HG02588 (cell line): ENCODE measurements around the gene CCDC33.

ENCODE experiments used
- ATAC-seq: cut with Tn5 transposase; IDR thresholded peaks from one replicate; pipeline ENCODE4 v1.9.1; 2021; ENCODE audit warnings: mild to moderate bottlenecking, moderate library complexity; ENCODE audit not compliant: unreplicated experiment

The CCDC33 gene

DNA sequence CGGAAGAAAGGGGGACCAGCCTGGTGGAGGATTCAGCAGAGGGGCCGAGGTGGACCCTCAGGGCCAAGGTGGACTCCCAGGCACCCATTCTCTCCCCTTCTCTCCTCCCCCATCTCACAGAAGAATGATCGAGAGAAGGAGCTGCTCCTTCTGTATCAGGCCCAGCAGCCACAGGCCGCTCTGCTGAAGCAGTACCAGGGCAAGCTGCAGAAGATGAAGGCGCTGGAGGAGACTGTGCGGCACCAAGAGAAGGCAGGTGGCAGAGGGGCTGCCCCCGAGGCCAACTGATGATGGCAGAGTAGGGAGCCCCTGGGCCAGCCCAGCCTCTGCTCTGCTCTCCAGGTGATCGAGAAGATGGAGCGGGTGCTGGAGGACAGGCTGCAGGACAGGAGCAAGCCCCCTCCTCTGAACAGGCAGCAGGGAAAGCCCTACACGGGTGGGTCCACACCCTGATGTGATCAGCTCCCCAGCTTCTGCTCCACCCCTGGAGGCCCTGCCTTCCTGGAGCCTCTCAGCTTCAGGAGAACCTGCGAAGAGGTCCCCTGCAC, 94.8 kb downstream of the CCDC33 start:
- ATAC-seq = no peak

DNA sequence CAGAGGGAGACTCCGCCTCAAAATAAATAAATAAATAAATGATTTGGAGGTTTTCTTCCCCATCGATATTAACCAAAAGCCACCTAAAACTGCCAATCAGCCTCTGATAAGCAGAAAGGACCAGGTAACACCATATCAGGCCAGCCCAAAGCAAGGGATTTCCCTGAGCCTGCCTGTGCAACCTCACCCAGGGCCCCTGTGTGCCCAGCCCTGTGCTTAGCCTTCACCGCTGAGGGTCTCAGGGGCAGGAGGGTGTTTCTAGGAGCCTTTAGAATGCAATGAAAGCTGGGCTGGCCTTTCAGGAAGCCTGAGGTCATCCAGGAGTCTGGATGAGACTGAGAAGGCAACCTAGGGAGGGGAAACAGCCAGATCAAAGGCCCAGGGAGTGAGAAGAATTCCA, 95.9 kb downstream of the CCDC33 start:
- ATAC-seq = no peak

DNA sequence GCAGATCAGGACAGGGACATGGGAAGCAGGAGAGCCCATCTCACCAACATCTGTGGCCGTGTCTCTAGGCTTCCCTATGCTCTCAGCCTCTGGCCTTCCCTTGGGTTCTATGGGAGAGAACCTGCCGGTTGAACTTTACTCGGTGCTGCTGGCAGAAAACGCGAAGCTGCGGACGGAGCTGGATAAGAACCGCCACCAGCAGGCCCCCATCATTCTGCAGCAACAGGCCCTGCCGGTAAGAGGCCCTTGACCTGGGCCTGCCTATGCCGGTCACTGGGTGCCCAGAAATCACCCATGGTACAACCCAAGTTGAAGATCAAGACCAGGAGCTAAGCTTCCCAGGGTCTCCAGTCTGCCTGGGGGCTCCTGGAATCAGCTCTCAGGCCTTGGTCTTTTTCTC, 96.5 kb downstream of the CCDC33 start:
- no peak for ATAC-seq

DNA sequence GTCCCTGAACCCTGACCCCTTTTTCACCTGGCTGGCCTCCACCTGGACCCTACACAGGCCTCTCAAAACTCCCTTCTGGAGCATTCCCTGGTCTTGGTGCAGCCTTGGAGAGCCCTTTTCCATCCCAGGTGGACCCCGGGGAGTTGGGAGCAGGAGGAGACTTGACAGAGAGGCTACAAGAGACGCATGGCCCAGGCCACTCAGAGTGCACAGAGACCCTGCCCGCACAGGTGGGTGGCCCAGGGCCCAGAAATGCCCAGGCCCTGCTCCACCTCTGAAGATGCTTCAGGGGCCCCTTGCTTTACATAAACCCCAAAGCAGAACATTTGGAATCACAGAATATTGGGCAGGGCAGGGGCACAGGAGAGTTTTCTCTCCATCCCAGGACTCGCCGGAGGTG, 97.0 kb downstream of the CCDC33 start:
- ATAC-seq = no peak

DNA sequence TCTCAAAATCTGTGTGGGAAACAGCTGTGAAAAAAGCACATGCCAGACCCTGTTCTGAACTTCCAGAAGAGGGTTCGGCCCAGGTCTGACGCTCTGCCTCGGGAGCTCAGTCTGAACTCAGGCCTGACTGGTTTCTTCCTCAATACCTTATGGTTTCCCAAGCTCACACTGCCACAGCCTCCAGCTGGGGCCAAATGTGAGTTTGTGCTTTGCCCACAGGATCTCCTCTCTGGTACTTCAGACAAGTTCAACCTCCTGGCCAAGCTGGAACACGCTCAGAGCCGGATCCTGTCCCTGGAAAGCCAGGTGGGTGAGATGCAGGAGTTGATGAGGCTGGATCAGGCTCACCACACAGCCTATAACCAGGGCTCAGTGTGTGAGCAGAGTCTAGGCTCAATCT, 97.5 kb downstream of the CCDC33 start:
- no peak for ATAC-seq

DNA sequence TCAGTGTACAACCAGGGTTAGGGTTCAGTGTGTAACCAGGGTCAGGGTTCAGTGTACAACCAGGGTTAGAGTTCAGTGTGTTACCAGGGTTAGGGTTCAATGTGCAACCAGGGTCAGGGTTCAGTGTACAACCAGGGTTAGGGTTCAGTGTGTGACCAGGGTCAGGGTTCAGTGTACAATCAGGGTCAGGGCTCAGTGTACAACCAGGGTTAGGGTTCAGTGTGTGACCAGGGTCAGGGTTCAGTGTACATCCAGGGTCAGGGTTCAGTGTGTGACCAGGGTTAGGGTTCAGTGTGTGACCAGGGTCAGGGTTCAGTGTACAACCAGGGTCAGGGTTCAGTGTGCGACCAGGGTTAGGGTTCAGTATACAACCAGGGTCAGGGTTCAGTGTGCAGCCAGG, 98.0 kb downstream of the CCDC33 start:
- no peak for ATAC-seq

DNA sequence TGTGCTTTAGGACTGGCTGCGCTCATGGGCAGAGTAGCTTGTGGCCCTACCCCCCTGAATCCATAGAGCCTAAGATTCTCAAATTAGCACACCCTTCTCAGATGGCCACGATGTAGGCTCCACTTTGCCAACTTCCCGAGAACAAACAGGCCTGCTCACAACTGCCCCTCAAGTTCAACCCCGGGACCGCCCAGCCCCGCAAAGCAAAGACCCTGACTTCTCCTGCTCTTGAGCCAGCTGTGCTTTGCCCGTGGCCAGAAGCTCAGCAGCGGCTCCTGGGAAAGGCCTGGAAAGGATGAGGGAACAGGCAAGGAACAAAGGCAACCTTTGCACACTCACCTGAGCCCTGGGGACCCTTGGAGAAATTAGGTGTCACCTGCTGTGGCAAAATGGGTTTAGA, 99.3 kb downstream of the CCDC33 start:
- ATAC-seq = no peak

DNA sequence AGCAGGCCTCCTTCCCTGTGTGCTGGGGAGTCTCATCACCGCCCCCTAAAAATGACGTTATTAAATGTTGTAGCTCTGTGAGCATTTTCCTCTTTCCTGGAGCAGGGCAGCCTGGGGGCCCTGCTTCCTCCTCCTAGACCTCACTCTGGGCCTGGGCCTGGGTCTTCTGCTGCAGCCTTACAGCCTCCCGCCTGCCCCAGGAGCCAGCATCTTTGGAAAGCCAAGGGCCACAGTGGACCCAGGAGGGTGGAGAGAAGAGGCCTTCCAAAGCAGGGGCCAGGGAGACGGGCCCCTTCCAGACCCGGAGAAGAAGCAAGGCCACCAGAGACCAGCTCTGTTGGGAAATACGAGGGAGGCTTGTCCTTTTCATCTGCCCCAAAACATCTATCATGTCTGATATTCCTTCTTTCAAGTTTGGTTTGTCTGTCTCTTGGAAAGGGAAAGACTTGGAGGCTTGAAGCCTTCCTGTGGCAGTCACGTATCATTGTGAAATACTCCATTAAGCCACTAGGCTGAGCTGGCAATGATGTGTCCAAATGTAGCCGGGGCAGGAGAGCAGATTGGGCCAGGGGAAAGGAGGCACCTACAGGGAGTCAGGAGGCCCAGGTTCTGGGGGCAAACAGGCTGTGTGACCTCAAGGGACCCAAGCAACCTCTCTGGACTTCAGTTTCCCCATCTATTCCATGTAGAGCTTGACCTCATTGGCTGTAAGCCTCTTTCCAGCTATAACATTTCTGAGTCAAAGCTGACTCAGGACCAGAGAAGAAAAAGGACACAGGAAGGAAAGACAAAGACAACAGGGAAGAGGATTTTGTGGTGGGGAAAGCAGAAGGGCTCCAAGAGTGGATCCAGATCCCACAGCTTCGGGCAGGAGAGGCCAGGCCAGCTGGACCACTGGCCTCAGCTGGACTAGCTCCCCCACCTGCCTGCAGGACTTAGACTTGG, 100.2 kb downstream of the CCDC33 start:
- no peak for ATAC-seq

DNA sequence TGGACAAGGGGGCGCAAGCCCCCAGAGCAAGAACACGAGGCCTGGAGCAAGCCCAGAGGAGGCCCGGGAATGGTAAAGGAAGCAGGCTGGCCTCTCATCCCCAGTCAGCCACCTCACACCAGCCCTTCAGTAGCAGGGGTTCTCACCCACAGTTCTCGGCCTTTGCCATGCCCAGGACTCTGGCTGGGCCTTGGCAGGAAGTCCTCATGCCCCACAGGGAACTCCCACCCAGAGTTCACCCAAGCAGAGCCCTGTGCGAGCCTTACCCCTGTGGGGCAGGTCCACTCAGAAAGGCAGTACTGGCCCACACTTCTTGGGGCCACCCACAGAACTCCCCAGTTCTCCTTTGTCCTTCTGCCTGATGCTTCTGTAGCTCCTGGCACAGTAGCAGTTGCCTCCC, 101.0 kb downstream of the CCDC33 start:
- no peak for ATAC-seq

DNA sequence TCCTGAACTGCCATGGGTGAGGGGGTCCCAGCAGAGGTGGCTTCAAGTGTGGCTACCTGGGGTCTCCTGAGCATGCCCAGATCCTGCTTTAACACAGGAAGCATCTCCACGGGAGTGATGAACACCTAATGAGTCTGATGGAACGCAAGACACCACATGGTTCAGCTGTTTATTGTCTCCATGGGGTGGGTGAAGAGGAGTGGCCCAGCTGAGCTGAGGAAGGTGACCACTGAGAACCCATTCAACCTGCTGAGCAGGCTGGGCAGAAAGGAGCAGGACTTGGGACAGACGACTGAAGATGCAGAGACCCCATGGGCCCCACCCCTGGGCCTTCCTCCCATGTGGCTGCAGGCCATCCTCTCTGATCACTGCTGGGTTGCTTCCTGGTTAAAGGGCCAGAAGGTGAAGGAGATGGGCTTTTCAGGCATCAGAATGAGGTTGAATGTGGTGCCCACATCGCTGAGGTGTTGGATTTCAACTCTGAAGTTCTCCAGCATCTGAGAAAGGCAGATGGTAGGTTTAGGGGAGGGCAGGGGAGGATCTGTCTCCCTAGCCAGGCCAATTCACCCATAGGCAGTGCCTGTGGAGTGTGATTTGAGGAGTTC, 101.6 kb downstream of the CCDC33 start:
- no peak for ATAC-seq

DNA sequence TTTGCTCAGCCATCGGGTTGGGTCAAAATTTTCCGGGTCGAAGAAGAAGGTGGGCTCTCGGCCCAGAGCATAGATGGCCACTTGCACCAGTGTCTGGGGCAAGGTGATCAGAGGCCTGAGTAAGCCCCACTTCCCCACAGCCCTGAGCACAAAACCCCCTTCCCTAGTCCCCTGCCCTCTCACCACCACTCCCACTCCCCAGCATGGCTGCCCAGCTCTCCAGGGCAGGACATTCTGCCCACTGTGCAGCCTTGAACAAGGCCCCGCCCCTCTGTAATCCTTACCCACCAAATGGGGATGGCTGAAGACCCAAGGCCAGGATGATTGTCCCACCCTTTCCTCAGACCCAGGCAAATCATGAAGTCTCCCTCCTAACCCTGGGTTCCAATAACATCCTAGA, 102.5 kb downstream of the CCDC33 start:
- no peak for ATAC-seq

DNA sequence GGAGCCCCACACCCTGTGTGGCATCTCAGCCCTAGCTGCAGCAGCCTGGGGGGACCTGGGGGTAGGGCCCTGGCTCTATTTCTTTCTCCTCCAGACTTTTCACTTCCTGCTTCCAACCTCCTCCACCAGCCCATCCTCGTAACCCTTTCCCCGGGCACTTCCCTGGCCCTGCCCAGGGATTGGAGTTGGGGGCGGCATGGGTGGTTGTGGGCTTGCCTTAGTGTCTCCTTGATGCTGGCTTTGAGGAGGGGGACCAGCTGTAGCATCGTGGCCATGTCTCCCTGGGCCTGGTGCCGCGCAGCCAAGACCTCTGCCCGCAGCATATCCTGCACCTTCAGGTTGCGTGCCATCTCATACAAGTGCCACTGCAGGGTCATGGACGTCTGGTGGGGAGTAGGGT, 103.2 kb downstream of the CCDC33 start:
- no peak for ATAC-seq

DNA sequence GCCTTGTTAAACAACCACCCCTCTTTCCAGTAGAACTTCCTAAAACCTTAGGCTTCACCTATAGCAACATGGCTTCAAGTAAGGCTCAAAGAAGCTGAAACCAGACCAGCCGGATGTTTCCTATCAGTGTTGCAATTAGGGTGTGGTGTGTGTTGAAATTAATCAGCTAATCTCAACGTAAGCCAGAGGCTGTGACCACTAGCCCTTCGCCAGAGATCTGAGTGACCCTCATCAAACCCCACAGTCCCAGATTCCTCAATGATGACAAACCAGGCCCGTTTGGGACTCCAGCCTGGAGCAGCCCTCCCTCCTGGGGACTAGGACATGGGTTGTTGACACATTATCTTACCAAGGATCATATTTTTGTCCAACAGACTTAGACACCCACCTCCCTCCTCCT, 104.0 kb downstream of the CCDC33 start:
- ATAC-seq = no peak

DNA sequence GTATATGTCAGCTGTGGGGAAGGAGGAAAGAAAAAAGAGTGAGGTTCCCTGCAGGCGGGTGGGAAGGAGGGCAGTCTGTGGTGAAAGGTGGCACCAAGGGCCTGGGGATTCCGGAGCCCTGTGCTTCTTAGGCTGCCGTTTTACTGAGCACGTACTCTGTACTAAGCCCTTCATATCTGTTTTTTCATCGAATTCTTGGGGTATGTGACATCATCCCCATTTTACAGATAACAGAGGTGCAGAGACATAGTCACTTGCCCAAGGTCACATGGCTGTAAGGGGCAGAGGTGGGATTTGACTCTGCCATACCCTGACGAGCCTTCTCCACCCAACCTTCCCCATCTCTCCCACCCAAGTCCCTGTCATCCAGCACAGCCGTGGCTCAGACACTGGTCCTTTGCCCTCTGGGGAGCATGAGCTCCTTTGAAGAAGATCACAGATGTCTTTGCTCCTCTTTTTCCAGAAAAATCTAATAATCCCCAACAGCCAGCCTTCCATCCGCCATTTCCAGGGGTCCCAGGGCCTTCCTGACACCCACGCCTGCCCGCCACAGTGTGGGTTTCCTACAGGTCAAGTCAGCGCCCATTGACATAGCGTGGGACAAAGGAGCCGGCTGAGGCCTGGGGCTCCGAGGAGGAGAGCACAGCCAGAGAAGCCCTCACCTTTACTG, 107.1 kb downstream of the CCDC33 start:
- ATAC-seq = no peak

DNA sequence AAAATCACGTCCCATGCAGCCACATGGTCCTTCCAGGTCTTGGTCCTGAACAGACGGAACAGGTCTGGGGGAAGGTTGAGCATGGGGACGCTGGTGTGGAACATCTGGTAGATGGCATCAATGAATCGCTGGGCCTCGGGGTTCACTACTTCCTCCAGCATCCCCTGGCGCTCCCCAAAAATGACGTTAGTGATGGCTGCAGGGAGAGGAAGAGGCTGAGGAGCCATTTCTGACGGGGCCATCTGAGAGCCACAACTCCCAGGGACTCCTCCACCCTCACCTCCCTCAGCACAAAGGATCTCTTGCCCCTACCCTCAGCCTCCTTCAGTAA, 107.6 kb downstream of the CCDC33 start:
- no peak for ATAC-seq

DNA sequence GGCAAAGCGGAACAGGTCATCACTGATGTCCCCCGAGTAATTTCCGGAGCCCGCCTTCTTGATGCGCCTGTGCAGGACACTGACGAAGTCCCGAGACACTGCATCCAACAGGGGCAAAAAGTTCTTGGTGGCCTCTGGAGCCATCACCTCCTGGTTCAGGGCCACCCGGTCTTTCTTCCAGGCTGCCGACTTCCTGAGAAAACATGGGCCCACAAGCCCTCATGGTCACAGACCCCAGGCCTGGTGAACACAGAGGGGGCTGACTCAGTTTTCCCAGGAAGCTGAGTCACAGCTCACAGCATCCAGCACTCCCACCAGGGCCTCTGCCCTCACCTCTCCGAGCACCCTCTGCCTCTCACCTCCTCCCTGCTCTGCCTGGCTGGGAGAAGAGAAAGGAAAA, 108.9 kb downstream of the CCDC33 start:
- ATAC-seq = no peak

DNA sequence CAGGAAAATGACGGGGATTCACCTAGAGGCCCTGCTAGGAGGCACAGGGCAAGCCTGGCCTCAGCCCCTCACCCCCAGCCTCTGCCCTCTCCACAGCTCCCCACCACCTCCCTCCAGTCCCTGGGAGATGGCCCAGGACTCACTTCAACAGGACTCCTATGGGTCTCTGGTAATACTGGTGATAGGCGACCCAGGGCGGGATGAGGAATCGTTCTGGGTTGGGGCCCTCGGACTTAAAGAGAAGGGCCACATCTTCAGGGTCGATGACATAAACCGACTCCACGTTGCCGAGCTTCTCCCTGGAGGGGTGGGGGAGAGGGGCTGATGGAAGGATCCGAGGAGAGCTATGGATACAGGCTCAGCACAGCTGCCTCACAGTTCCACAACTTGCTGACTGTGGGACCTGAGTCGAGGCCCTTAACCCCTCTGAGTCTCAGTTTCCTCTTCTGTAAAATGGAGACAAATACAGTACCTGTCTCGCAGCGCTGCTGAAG, 111.7 kb downstream of the CCDC33 start:
- ATAC-seq = no peak

DNA sequence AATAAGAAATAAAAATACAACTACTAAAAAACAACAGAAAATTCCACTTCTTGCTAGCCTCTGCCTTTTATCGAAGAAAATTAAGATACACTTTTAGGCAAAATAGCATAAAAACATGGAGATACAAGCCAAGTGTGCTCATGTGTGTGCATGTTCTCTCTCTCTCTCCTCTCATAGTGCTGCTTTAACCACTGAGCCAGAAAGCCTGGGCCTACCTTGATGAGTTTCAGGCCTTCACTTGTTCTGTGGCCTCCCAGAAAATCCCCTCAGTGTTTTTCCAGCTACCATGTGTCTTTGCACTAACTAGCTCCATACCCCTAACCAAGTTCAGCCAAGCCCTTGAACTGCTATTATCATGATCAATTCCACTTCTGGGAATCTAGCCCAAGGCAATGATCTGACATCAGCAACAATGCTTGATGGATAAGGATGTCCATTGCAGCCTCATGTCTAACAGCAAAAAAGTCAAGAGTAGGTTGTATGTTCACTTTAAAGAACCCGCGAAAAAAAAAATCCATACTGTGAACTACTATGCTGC, 113.2 kb downstream of the CCDC33 start:
- ATAC-seq = no peak

DNA sequence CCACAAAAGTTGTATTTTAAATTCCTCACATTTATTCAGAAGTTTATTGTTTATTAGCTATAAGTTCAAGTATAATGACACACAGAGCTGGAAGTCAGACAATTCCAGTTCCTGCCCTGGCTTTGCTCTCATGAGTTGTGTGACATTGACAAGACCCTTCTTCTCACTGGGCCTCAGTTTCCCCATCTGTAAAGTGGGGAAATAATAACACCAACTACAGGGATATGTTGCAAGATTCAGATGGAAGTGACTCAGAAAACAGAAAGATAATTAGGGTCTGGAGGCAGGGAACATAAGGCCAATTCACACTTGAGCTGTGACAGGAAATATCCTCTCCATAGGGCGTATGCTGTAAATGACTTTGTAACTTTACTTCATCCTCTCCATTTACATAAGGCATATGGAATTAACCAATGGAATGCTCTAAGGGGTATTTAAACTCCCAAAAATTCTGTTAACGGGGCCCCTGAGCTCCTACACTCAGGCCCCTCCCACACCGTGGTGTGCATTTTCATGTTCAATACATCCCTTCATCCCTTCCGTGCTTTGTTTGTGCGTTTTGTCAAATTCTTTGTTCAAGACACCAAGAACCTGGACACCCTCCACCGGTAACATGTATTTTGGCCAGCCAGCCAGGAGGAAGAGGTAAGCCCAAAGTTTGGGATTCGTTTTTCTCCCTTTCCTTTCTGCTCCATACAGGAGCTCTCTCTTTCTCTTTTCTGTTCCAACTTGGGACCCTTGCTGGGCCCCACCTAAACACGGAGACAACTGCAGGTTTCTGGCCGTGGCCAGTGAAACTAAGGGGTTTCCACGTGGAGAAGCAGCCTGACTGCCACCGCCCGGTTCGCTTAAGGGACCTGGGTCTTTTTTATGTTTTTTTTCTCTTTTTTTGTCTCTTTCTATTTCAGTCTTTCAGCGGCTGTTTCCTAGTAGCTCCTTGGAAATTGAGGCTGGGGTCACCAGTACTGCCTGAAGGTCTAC, 114.5 kb downstream of the CCDC33 start:
- no peak for ATAC-seq

DNA sequence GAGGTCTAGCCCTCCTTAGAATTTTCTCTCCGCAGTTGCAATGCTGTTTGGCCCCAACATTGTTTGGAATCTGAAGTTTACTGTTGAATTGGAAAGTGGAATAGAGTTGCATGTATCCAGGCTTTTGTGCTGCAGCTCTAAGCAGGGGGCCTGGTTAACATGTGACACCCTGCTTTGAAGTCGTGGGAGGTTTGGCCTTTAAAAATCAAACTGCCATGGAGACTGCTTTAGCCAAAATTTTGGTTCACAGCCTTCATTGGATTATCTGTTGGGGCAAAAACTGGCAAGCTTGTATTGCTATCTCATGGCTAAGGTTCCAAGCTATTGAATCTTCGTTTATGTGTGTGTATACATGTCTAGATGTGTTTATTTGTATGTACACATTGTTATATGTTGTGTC, 115.5 kb downstream of the CCDC33 start:
- no peak for ATAC-seq
